Lower leg skin (tissue), 4 donors: ENCODE data around the gene OTUD5. TPM values are rescaled to one million over a fixed set of nuclear protein-coding genes. Genes with fewer than 3 reads are reported as not detected.

Source experiments
- DNase-seq, 2 donors: peaks; one replicate each; pipeline ENCODE4 v3.0.0-alpha.2; 2019; ENCODE audit warnings: low spot score in 2 of 2
- H3K4me3 ChIP-seq: fragments of 200-600 bp; sonication (generic); 2 replicates; pipeline ENCODE4 v1.5.1; 2017; ENCODE audit warnings: mild to moderate bottlenecking, low read depth; ENCODE audit not compliant: poor library complexity, severe bottlenecking
- CTCF ChIP-seq, 3 donors: fragments of 450-650 bp; IDR thresholded peaks; one replicate each; pipeline ENCODE4 v1.5.1; 2016; ENCODE audit warnings: antibody characterized with exemption in 3 of 3, mild to moderate bottlenecking in 3 of 3, moderate library complexity in 2 of 3
- POLR2A ChIP-seq, 2 donors: fragments of 450-650 bp; IDR thresholded peaks; one replicate each; pipeline ENCODE4 v1.6.1; 2016 to 2017; ENCODE audit warnings: antibody characterized with exemption in 2 of 2, mild to moderate bottlenecking in 1 of 2, moderate library complexity in 1 of 2
- WGBS, 2 donors: methylation state at CpG; one replicate each; pipeline ENCODE4 v1.1.5; 2018; 5-methylcytosine and 5-hydroxymethylcytosine counted together
- intact Hi-C: fragments of 100-400 bp; cut with DNase I; formaldehyde crosslinking; loops from one replicate; pipeline ENCODE4 v1.15.0; 2023; ENCODE audit warnings: low total_unique reads
- total RNA-seq, 4 donors: library from RNA; depleted of rRNA; stranded (reverse); fragments of >200 nt; gene quantifications; one replicate each; pipeline ENCODE4 v1.1.0, GENCODE V29; 2016

The OTUD5 gene
- total RNA-seq, 4 donors from 2014 or later = 47.2 to 66.8 (median 53.6) TPM

GRCh38 chrX:48976086-48976485 is 18.7 kb upstream of the OTUD5 start:
- intact Hi-C loops = no loop called here
- no peak overlapping the region for H3K4me3 ChIP-seq
- WGBS, 2 donors = 58 to 84% methylated on average over 3 to 6 of the region's 6 CpGs
- TF ChIP-seq CTCF (IDR thresholded peaks at IDR 0.05) (no peak), POLR2A (IDR thresholded peaks at IDR 0.05) (no peak)
- no peak for DNase-seq

GRCh38 chrX:48975541-48975940 is 18.1 kb upstream of the OTUD5 start:
- intact Hi-C loops = no loop called here
- no peak for DNase-seq
- H3K4me3 ChIP-seq = no peak overlapping the region
- TF ChIP-seq POLR2A (IDR thresholded peaks at IDR 0.05) = no peak
- no peak for TF ChIP-seq CTCF (IDR thresholded peaks at IDR 0.05)
- WGBS, 2 donors = 88 to 94% methylated on average over 5 of the region's 5 CpGs

- no peak overlapping the region for H3K4me3 ChIP-seq
- intact Hi-C loops = no loop called here
- WGBS, 2 donors = 78 to 89% methylated on average over 7 of the region's 7 CpGs
- DNase-seq = no peak
- no peak for TF ChIP-seq POLR2A (IDR thresholded peaks at IDR 0.05)
These were observed 17.6 kb upstream of the OTUD5 start for GRCh38 chrX:48975041-48975440.

GRCh38 chrX:48974574-48974973 is 17.2 kb upstream of the OTUD5 start:
- TF ChIP-seq CTCF (IDR thresholded peaks at IDR 0.05) (no peak), POLR2A (IDR thresholded peaks at IDR 0.05) (no peak)
- no peak overlapping the region for H3K4me3 ChIP-seq
- DNase-seq = no peak
- 79 to 93% methylated on average over 2 of the region's 2 CpGs for WGBS, 2 donors
- intact Hi-C loops = no loop called here

- no peak overlapping the region for H3K4me3 ChIP-seq
- intact Hi-C loops = no loop called here
- DNase-seq = no peak
- 74% methylated on average over 3 of the region's 3 CpGs for WGBS, 2 donors
- TF ChIP-seq CTCF (IDR thresholded peaks at IDR 0.05) (no peak), POLR2A (IDR thresholded peaks at IDR 0.05) (no peak)
These were observed 16.6 kb upstream of the OTUD5 start for GRCh38 chrX:48974033-48974432.

- no peak for DNase-seq
- H3K4me3 ChIP-seq = no peak overlapping the region
- intact Hi-C loops = no loop called here
- 19 to 39% methylated on average over 11 to 13 of the region's 13 CpGs for WGBS, 2 donors
- TF ChIP-seq CTCF (IDR thresholded peaks at IDR 0.05) = no peak
- TF ChIP-seq POLR2A (IDR thresholded peaks at IDR 0.05) = no peak
These were observed 15.1 kb upstream of the OTUD5 start for GRCh38 chrX:48972220-48973164.
